GM12873 (cell line): ENCODE measurements around the gene METTL25B.

ENCODE experiments used
- CTCF ChIP-seq: IDR thresholded peaks from 2 replicates; pipeline ENCODE4 v1.5.1; 2012; ENCODE audit warnings: low read depth, mild to moderate bottlenecking, moderate library complexity, low read length, control low read depth; ENCODE audit not compliant: insufficient read depth; ENCODE audit errors: missing control alignments

The METTL25B gene

GRCh38 chr1:156772728-156773497 is 44.6 kb downstream of the METTL25B start:
- TF ChIP-seq CTCF, result no peak

- peak; percentile 40 for TF ChIP-seq CTCF
These were observed 45.3 kb downstream of the METTL25B start for GRCh38 chr1:156773607-156774006.

GRCh38 chr1:156775799-156776198 is 47.5 kb downstream of the METTL25B start:
- TF ChIP-seq CTCF, result no peak

GRCh38 chr1:156776942-156777341 is 48.7 kb downstream of the METTL25B start:
- TF ChIP-seq CTCF, result no peak

GRCh38 chr1:156777573-156777972 is 49.3 kb downstream of the METTL25B start:
- TF ChIP-seq CTCF, result no peak

- TF ChIP-seq CTCF, result no peak
These were observed 53.4 kb downstream of the METTL25B start for GRCh38 chr1:156781585-156782186.

GRCh38 chr1:156785458-156785857 is 57.2 kb downstream of the METTL25B start:
- TF ChIP-seq CTCF, result no peak
